HG03457 (cell line): ENCODE measurements around the gene MSN.
A peak's percentile ranks its signal among the peaks of the same experiment; 100 is the strongest.
"Not testable (repeated sequence)": the region's sequence is repeated elsewhere in the genome, so short reads cannot be mapped to it uniquely, and the experiment has no call there.

Experiments
- ATAC-seq: cut with Tn5 transposase; IDR thresholded peaks from one replicate; pipeline ENCODE4 v1.9.1; 2021; ENCODE audit warnings: moderate number of reproducible peaks; ENCODE audit not compliant: unreplicated experiment

Gene MSN

DNA sequence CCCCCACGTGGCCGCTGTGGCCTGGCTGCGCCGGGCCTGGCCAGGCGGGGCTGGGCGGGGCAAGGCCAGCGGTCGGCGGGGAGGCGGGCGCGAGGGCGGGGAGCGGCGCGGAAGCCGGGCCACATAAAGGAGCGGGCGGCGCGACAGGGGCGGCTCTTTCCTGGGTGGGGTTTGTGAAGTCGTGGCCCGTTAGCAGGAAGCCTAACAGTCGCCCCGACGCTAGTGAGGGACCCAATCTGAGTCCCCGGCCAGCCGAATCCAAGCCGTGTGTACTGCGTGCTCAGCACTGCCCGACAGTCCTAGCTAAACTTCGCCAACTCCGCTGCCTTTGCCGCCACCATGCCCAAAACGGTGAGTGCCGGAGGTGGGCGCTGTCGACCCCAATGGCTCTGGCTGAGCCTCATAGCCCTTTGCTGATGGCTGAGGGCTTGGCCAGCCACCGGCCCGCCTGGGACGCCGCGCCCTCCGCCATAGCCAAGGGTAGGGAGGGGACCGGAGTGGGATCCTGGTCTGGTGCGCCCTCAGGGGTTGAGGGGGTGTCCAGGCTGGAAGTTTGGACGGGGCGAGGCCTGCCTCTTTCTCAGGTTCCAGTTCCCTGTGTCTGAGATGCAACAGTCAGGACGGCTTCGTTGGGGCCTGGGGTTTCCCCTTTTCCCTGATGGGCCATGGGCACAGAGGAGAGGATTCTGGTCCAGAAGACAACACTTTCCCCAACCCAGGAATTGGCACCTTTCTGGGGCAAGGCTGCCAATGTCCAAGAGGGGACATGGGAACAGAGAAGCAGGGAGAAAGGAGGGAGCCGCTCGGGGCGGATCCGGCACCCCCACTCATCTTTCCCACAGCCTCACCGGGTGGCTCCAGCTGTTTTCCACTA lies at the start of gene MSN:
MSN (plus strand) TSS at position 152 of the 874 bp plus-strand sequence; CDS start at position 340, 188 bp downstream.
- peak; percentile 65 for ATAC-seq

GRCh38 chrX:65620096-65620705 lies 47.3 kb upstream of the MSN start:
- not testable (repeated sequence) for ATAC-seq

DNA sequence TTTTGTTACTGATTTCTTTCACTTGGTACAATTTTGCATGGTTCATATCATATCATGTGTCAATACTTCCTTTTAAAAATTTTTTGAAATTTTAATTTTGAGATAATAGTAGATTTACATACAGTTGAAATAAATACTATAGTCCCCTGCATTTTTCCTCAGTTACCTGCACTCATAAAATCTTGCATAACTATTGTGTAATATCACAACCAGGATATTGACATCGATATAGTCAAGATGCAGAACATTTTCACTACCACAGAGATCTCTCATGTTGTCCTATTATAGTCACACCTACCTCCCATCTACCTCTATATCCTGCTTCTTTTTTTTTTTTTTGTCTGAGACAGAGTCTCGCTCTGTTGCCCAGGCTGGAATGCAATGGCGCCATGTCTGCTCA lies 36.7 kb upstream of the MSN start:
- no peak for ATAC-seq

DNA sequence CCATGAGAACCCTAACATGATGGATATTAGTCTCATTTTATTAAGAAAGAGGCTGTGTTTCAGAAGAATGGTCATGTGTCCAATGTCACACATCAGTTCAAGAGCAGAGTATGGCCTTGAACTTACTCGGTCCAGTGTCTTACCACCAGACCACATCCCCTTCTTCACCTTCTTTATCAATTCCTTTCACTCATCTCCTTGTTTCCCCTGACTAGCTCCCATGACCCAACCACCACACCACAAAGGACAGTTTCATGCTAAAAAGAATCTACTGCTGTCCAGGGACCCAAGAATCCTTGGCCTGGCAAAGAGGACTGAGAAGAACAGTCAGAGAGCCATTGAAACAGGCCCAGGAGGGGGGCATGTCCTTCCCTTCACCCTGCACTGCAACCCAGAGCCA lies 33.6 kb upstream of the MSN start:
- no peak for ATAC-seq

- ATAC-seq = no peak
Observed at GRCh38 chrX:65634732-65635131, 32.7 kb upstream of the MSN start.

GRCh38 chrX:65635378-65635777 lies 32.1 kb upstream of the MSN start:
- no peak for ATAC-seq

DNA sequence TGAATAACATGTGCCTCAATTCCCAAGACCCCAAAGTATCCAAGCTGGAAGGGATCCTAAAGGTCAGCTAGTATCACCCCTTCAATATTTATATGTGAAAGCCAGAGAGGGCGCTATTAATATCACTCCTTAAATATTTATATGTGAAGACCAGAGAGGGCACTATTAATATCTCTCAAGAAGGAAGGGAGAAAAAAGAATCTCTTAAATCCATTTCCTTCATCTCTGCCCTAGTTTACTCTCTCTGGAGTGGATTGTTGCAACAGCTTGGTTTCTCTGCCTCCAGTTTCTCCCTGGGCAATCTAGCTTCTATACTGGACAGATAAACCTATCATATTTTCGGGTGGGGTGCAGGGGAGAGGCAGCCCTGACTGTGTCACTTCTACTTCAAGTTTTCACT lies 31.6 kb upstream of the MSN start:
- ATAC-seq = no peak

DNA sequence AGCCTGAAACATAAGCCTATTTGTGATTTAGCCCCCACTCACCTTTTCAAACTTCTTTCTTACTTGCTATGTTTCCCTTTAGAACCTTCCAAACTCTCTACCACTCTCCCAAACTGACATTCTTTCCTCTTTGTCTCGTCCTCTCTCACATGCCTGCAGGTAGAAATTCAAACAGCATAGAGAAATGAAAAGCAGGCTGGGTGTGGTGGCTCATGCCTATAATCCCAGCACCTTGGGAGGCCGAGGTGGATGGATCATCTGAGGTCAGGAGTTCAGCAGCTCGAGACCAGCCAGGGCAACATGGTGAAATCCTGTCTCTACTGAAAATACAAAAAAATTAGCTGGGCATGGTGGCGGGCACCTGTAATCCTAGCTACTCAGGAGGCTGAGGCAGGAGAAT lies 31.2 kb upstream of the MSN start:
- not testable (repeated sequence) for ATAC-seq

- no peak for ATAC-seq
Observed at GRCh38 chrX:65637335-65637734, 30.1 kb upstream of the MSN start.

GRCh38 chrX:65642914-65643491 lies 24.5 kb upstream of the MSN start:
- ATAC-seq = no peak

- no peak for ATAC-seq
Observed at GRCh38 chrX:65643531-65644052, 23.9 kb upstream of the MSN start.

GRCh38 chrX:65644621-65645289 lies 22.7 kb upstream of the MSN start:
- no peak for ATAC-seq

DNA sequence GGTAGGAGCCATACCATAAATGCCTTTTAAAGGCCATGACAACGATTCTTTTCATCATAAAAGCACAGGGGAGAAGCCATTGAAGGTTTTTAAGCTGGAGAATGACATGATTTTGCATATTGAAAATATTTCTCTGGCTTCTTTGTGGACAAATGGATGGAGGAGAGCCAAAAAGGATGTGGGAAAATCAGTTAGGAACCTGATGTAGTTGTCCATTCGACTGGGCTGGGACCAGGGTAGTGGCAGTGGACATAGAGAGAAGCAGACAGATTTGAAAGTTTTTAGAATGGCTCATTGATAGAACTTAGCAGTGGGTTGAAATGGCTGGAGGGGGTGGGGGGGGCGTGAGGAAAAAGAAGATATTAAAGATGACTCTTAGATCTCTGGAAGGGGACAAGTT lies 19.7 kb upstream of the MSN start:
- ATAC-seq = no peak

GRCh38 chrX:65652098-65652497 lies 15.4 kb upstream of the MSN start:
- no peak for ATAC-seq

- ATAC-seq = not testable (repeated sequence)
Observed at GRCh38 chrX:65657009-65657441, 10.4 kb upstream of the MSN start.

GRCh38 chrX:65657659-65658058 lies 9.8 kb upstream of the MSN start:
- ATAC-seq = no peak

DNA sequence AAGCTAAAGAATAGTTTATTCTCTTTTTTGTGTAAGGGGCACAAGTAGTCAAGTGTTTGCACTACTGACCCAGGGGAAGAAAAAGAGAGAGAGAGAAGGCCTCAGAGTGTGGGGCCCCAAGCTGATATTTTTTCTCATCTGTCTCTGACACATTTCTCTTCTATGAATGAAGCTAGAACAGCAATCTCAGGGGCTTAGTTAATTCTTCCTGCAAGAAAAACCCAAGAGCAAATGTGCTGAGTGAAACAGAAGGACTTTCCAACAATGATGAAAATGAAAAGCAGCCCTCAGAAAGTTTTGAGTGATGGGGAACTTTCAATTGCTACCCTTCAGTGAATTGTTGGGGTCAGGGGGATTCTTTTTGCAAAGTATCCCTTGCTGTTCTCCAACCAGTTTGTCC lies 9.2 kb upstream of the MSN start:
- no peak for ATAC-seq

DNA sequence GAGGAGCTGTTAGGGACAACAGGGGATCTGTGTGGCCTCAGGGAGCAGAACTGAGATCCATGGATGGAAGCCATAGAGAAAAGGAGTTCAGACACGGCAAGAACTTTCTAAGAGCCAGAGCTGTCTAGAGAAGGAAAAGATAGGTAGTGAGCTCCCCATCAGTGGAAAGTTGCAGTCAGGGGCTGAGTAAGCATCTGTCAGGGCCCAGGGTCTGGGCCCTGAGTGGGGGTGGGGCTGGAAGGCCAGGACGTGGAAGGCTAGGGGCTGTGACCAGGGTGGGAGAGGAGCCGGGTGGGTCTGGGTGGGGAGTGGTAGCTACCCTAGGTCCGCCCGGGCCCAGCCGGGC lies 324 bp upstream of the MSN start:
- no peak for ATAC-seq

DNA sequence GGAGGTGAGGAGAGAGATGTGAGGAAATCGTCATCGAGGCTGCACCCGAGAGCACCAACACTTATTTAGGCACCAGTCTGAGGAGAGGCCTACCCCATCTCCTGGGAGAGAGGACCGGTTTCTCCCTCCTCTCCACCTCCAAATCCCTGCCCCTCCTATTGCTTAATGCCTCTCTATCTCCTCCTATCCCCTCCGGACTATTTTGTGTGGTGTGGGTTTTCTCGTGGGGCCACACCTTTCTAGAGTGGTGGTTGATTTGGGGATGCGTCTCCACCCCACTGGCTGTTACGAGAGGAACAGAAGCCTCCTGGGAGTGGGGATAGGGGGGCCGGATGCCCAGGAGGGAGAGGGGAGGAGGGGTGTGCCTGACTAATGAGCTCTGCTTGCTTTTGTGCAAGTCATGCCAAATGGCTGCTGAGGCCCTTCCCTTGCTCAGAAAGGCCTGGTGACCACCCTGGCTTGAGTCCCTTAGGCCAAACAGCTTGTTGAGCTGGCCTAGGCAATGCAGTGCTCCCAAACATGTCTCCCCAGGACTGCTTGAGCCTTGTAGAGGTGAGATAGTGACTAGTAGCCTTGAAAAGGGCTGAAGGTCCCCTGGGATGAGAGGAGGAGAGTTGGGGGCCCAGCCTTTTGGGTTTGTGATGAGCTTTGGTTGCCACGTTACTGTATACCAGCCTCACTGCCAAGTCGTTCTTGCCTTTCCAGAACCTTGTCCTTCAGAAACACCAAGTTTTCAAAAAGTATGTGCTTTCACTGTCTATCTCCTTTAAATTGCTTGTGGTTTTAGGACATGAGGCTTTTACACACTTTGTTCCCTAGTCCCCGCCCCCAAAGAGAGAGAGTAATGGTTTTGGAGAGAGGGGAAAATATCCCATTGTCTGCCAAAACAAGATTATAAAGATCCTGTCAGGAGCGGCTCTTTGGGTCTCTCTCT lies 1.2 kb downstream of the MSN start:
- no peak for ATAC-seq

GRCh38 chrX:65671286-65671685 lies 3.8 kb downstream of the MSN start:
- ATAC-seq = no peak
